MCF 10A (cell line): ENCODE data around the gene C22orf23. TPM values are rescaled to one million over a fixed set of nuclear protein-coding genes. Genes with fewer than 3 reads are reported as not detected.

Experiments
- Bru-seq: library from RNA; stranded (reverse); fragments of 400-500 nt; gene quantifications from one replicate; lab custom pipeline; 2021; lab: Mats Ljungman, UMichigan
- BruChase-seq, 2 experiments: library from RNA; stranded (reverse); fragments of 400-500 nt; gene quantifications; one replicate each; lab custom pipeline; 2021; lab: Mats Ljungman, UMichigan
- BruUV-seq: library from RNA; stranded (reverse); fragments of 400-500 nt; replicated peaks from 2 replicates; lab custom pipeline; 2021; lab: Mats Ljungman, UMichigan
- CTCF ChIA-PET: fragments of 300-600 bp; sonication (Branson Sonifier 250); formaldehyde crosslinking; extraction: SDS; loops from one replicate; lab custom pipeline; 2021; ENCODE audit warnings: antibody characterized with exemption, inconsistent platforms; lab: Yijun Ruan, JAX
- POLR2A ChIA-PET: fragments of 300-600, 350-650 bp; sonication (Branson Sonifier 250); formaldehyde crosslinking; extraction: SDS; loops from one replicate; lab custom pipeline; 2020; ENCODE audit warnings: antibody characterized with exemption, inconsistent platforms; lab: Yijun Ruan, JAX
- DNase-seq: peaks from one replicate; pipeline ENCODE4 v3.0.0-alpha.2; 2018; ENCODE audit not compliant: unreplicated experiment
- H3K27ac Mint-ChIP-seq: one replicate; pipeline ENCODE4 v1.8.0; 2022; ENCODE audit warnings: mild to moderate bottlenecking, low read depth, mixed read lengths; ENCODE audit not compliant: unreplicated experiment
- H3K27me3 Mint-ChIP-seq: one replicate; pipeline ENCODE4 v1.8.0; 2022; ENCODE audit warnings: mixed read lengths; ENCODE audit not compliant: insufficient read depth, unreplicated experiment
- H3K36me3 Mint-ChIP-seq: one replicate; pipeline ENCODE4 v1.8.0; 2022; ENCODE audit warnings: mild to moderate bottlenecking, moderate library complexity, mixed read lengths; ENCODE audit not compliant: insufficient read depth, unreplicated experiment
- H3K4me1 Mint-ChIP-seq: one replicate; pipeline ENCODE4 v1.8.0; 2022; ENCODE audit warnings: mixed read lengths; ENCODE audit not compliant: insufficient read depth, unreplicated experiment
- H3K4me3 Mint-ChIP-seq: one replicate; pipeline ENCODE4 v1.8.0; 2022; ENCODE audit warnings: mild to moderate bottlenecking, moderate library complexity, mixed read lengths; ENCODE audit not compliant: unreplicated experiment
- H3K9me3 Mint-ChIP-seq: one replicate; pipeline ENCODE4 v1.8.0; 2022; ENCODE audit warnings: mixed read lengths; ENCODE audit not compliant: unreplicated experiment
- CTCF ChIP-seq: fragments of 200-600 bp; IDR thresholded peaks from one replicate; pipeline ENCODE4 v1.8.0; 2022; ENCODE audit warnings: antibody characterized with exemption, mild to moderate bottlenecking; ENCODE audit not compliant: unreplicated experiment
- intact Hi-C: fragments of 100-400 bp; cut with micrococcal nuclease; formaldehyde crosslinking; loops from 2 replicates; pipeline ENCODE4 v1.14.1; 2022
- long read RNA-seq: library from polyadenylated mRNA; stranded (forward); transcript quantifications from one replicate; pipeline ENCODE4 v2.0.0, GENCODE V29; 2022
- total RNA-seq: library from RNA; stranded (reverse); gene quantifications from 2 replicates; pipeline ENCODE4 v1.2.3, GENCODE V29; 2022

Gene C22orf23
- not detected in 2 replicates for total RNA-seq
- Bru-seq, nascent RNA: percentile 19 among the genes with signal in this experiment
- BruChase-seq, experiment 1, labeled RNA remaining after a 6-hour chase: percentile 15 among the genes with signal in this experiment
- BruChase-seq, experiment 2, labeled RNA remaining after a 2-hour chase: percentile 15 among the genes with signal in this experiment
- long read RNA-seq, partial matches to known transcripts: 0 of 17 reads
- long read RNA-seq, other reads (novel, unspliced or antisense): 16 of 17 reads

- peak within 1 kb of the TSS; percentile 84 for H3K27ac Mint-ChIP-seq
- ChIA-PET CTCF (interaction anchor here (0.6 to 2.1 kb wide), 11 partner anchors 11 to 90 kb away, joined by 3 to 10 read pairs (median 4); no protein-coding TSS in a partner anchor), POLR2A (interaction anchor here (0.7 to 3.9 kb wide), 21 partner anchors 9 to 360 kb away, joined by 3 to 32 read pairs (median 6); partner anchors contain the start of genes ANKRD54, GCAT, MICALL1 and PDXP)
These were observed at the start of gene C22orf23, which contains the start of gene POLR2F for GRCh38 chr22:37953437-37954179. C22orf23 (minus strand) TSS chr22:37953601; CDS start chr22:37953149, 452 bp downstream. POLR2F (plus strand) TSS chr22:37953699; CDS start chr22:37953788, 89 bp downstream.

GRCh38 chr22:37999640-38000272 lies 46.4 kb upstream of the C22orf23 start:
- H3K9me3 Mint-ChIP-seq: no peaks in the 10 kb centered on the region
- TF ChIP-seq CTCF: no peak
- H3K27me3 Mint-ChIP-seq: no peaks in the 10 kb centered on the region
- BruUV-seq: no TSS peak
- peak overlapping the region; percentile 70 for H3K27ac Mint-ChIP-seq
- H3K4me3 Mint-ChIP-seq: peak overlapping the region; percentile 54
- no peaks in the 10 kb centered on the region for H3K36me3 Mint-ChIP-seq
- POLR2A ChIA-PET: interaction anchor here (0.5 to 1.9 kb wide), 10 partner anchors 10 to 316 kb away, joined by 3 to 11 read pairs (median 4); partner anchors contain the start of gene MICALL1
- CTCF ChIA-PET: interaction anchor here (0.9 to 1.2 kb wide), 4 partner anchors 12 to 56 kb away, joined by 3 to 6 read pairs (median 4); no protein-coding TSS in a partner anchor
- peaks cover 52% of the 10 kb centered on the region for H3K4me1 Mint-ChIP-seq
- peak; percentile 98 for DNase-seq
- intact Hi-C loops: no loop called here

More at GRCh38 chr22:37953437-37954179, at the start of gene C22orf23, which contains the start of gene POLR2F:
- DNase-seq: peak; percentile 96
- H3K9me3 Mint-ChIP-seq: no peaks in the 10 kb centered on the region
- peaks cover 42% of the 10 kb centered on the region for H3K36me3 Mint-ChIP-seq
- H3K27me3 Mint-ChIP-seq: no peaks in the 10 kb centered on the region
- peaks cover 18% of the 10 kb centered on the region for H3K4me1 Mint-ChIP-seq
- intact Hi-C loops: loop anchor here (1.0 kb wide), 1 partner anchor 19 kb away; no protein-coding TSS in a partner anchor
- BruUV-seq: TSS peak; percentile 21
- TF ChIP-seq CTCF: no peak
- peak within 1 kb of the TSS; percentile 76 for H3K4me3 Mint-ChIP-seq

GRCh38 chr22:37999236-37999635 lies 45.8 kb upstream of the C22orf23 start:
- no peaks in the 10 kb centered on the region for H3K9me3 Mint-ChIP-seq
- no peaks in the 10 kb centered on the region for H3K27me3 Mint-ChIP-seq
- peak overlapping the region; percentile 54 for H3K4me3 Mint-ChIP-seq
- TF ChIP-seq CTCF: no peak
- H3K27ac Mint-ChIP-seq: peak overlapping the region; percentile 70
- DNase-seq: peak; percentile 87
- H3K36me3 Mint-ChIP-seq: no peaks in the 10 kb centered on the region
- ChIA-PET POLR2A (interaction anchor here (0.9 to 1.9 kb wide), 7 partner anchors 10 to 317 kb away, joined by 3 to 11 read pairs (median 3); partner anchors contain the start of gene MICALL1), CTCF (interaction anchor here (1.2 kb wide), 2 partner anchors 53 to 57 kb away, joined by 3 read pairs; no protein-coding TSS in a partner anchor)
- BruUV-seq: no TSS peak
- peaks cover 52% of the 10 kb centered on the region for H3K4me1 Mint-ChIP-seq
- intact Hi-C loops: no loop called here
